H1 (cell line): ENCODE results near the gene HNF1B. TPM values are rescaled to one million over a fixed set of nuclear protein-coding genes. Genes with fewer than 3 reads are reported as not detected.

Source experiments
- CTCF ChIA-PET: fragments of 300-600 bp; sonication (Branson Sonifier 250); formaldehyde crosslinking; loops from one replicate; lab custom pipeline; 2021; ENCODE audit not compliant: partially characterized antibody; lab: Charles Lee
- POLR2A ChIA-PET: fragments of 300-600 bp; sonication (Branson Sonifier 250); formaldehyde crosslinking; loops from one replicate; lab custom pipeline; 2021; ENCODE audit warnings: inconsistent platforms; ENCODE audit not compliant: partially characterized antibody; lab: Charles Lee
- DNase-seq, 2 experiments: peaks; one replicate each; pipeline versions ENCODE4 v3.0.0 to v3.0.0-alpha.2; 2010 to 2022; ENCODE audit warnings: low spot score in 2 of 2, low read depth in 1 of 2, mixed read lengths in 1 of 2
- FAIRE-seq: peaks from 2 replicates; lab custom pipeline; 2011; peaks lifted over from hg19 to GRCh38; lab: Jason Lieb, UNC
- H2AFZ ChIP-seq: 2 replicates; pipeline ENCODE4 v1.8.1; 2012; ENCODE audit warnings: low read length, inconsistent platforms
- H2AK5ac ChIP-seq: 2 replicates; pipeline ENCODE4 v1.6.1; 2013; ENCODE audit warnings: low read depth, low read length
- H2BK120ac ChIP-seq: replicated peaks from 2 replicates; pipeline ENCODE3; 2013; ENCODE audit warnings: low read depth, low read length, inconsistent platforms
- H2BK12ac ChIP-seq: 2 replicates; pipeline ENCODE4 v1.6.1; 2013; ENCODE audit warnings: low read depth, low read length
- H2BK15ac ChIP-seq: 2 replicates; pipeline ENCODE4 v1.6.1; 2013; ENCODE audit warnings: low read length
- H2BK20ac ChIP-seq: 2 replicates; pipeline ENCODE4 v1.6.1; 2013; ENCODE audit warnings: low read length
- H2BK5ac ChIP-seq: 2 replicates; pipeline ENCODE4 v1.6.1; 2013; ENCODE audit warnings: low read depth, low read length
- H3K14ac ChIP-seq: 2 replicates; pipeline ENCODE4 v1.6.1; 2013; ENCODE audit warnings: inconsistent platforms; ENCODE audit not compliant: insufficient read length
- H3K18ac ChIP-seq: 2 replicates; pipeline ENCODE4 v1.6.1; 2013; ENCODE audit warnings: low read length; ENCODE audit errors: extremely low read depth
- H3K23ac ChIP-seq: 2 replicates; pipeline ENCODE4 v1.6.1; 2013; ENCODE audit warnings: inconsistent platforms; ENCODE audit not compliant: insufficient read length
- H3K23me2 ChIP-seq: 2 replicates; pipeline ENCODE4 v1.6.1; 2013; ENCODE audit warnings: low read depth, low read length
- H3K27ac ChIP-seq: 2 replicates; pipeline ENCODE4 v1.6.1; 2011; ENCODE audit warnings: low read depth, low read length, inconsistent platforms
- H3K27me3 ChIP-seq, 4 experiments: replicated peaks in 1 of 4; 1 replicate in 1 of 4; 2 replicates in 3 of 4; pipeline versions ENCODE4 v1.6.1 to v1.8.1; 2011 to 2013; ENCODE audit warnings: low read length in 3 of 4, mild to moderate bottlenecking in 3 of 4, inconsistent platforms in 2 of 4, mixed read lengths in 2 of 4, moderate library complexity in 1 of 4; ENCODE audit not compliant: control insufficient read depth in 3 of 4, insufficient read depth in 3 of 4; ENCODE audit errors: extremely low read depth in 1 of 4
- H3K36me3 ChIP-seq, 4 experiments: 2 replicates each; pipeline versions ENCODE4 v1.6.1 to v1.8.1; 2011 to 2013; ENCODE audit warnings: mild to moderate bottlenecking in 4 of 4, low read length in 3 of 4, moderate library complexity in 2 of 4, control low read depth in 1 of 4, inconsistent platforms in 1 of 4; ENCODE audit not compliant: insufficient read depth in 4 of 4, control insufficient read depth in 2 of 4
- H3K4ac ChIP-seq: replicated peaks from 2 replicates; pipeline ENCODE3; 2013; ENCODE audit warnings: low read length, low read depth, mixed read lengths, inconsistent platforms; ENCODE audit not compliant: insufficient read length
- H3K4me1 ChIP-seq, 4 experiments: replicated peaks in 1 of 4; 1 replicate in 1 of 4; 2 replicates in 3 of 4; pipeline versions ENCODE4 v1.6.1 to v1.8.1; 2011 to 2013; ENCODE audit warnings: low read length in 3 of 4, inconsistent platforms in 2 of 4, mixed read lengths in 1 of 4; ENCODE audit not compliant: insufficient read depth in 4 of 4, control insufficient read depth in 3 of 4
- H3K4me2 ChIP-seq, 2 experiments: 2 replicates each; pipeline versions ENCODE4 v1.6.1 to v1.8.1; 2011 to 2013; ENCODE audit warnings: low read depth in 2 of 2, low read length in 2 of 2, control low read depth in 1 of 2, inconsistent platforms in 1 of 2, mild to moderate bottlenecking in 1 of 2; ENCODE audit not compliant: insufficient read depth in 1 of 2
- H3K4me3 ChIP-seq, 4 experiments: fragments of 200-600, 300-600 bp in 1 of 4; sonication (generic), shearing (Covaris generic), sonication (Bioruptor Twin) in 1 of 4; 2 replicates each; pipeline versions ENCODE4 v1.5.1 to v1.8.1; 2011 to 2016; ENCODE audit warnings: low read length in 4 of 4, low read depth in 3 of 4, control low read depth in 2 of 4, inconsistent platforms in 2 of 4, mild to moderate bottlenecking in 2 of 4, mixed read lengths in 1 of 4, moderate library complexity in 1 of 4; ENCODE audit not compliant: insufficient read depth in 2 of 4; ENCODE audit errors: extremely low read depth in 1 of 4
- H3K56ac ChIP-seq: replicated peaks from 2 replicates; pipeline ENCODE3; 2013; ENCODE audit warnings: low read depth, mild to moderate bottlenecking, mixed read lengths, low read length, inconsistent platforms; ENCODE audit not compliant: insufficient read length
- H3K79me1 ChIP-seq: 2 replicates; pipeline ENCODE4 v1.6.1; 2013; ENCODE audit warnings: low read depth, low read length, control low read depth
- H3K79me2 ChIP-seq, 2 experiments: 2 replicates each; pipeline versions ENCODE4 v1.6.1 to v1.8.1; 2012 to 2013; ENCODE audit warnings: low read length in 2 of 2, mild to moderate bottlenecking in 2 of 2, inconsistent platforms in 1 of 2; ENCODE audit not compliant: insufficient read depth in 2 of 2, control insufficient read depth in 1 of 2
- H3K9ac ChIP-seq, 4 experiments: replicated peaks in 1 of 4; 1 replicate in 1 of 4; 2 replicates in 3 of 4; pipeline versions ENCODE4 v1.6.1 to v1.8.1; 2011 to 2013; ENCODE audit warnings: low read depth in 3 of 4, low read length in 3 of 4, control low read depth in 2 of 4, mild to moderate bottlenecking in 2 of 4, moderate library complexity in 2 of 4, inconsistent platforms in 1 of 4; ENCODE audit errors: extremely low read depth in 1 of 4
- H3K9me3 ChIP-seq, 2 experiments: 2 replicates each; pipeline versions ENCODE4 v1.6.1 to v1.8.1; 2012 to 2013; ENCODE audit warnings: mild to moderate bottlenecking in 2 of 2, moderate library complexity in 2 of 2, control low read depth in 1 of 2, inconsistent platforms in 1 of 2, low read depth in 1 of 2, low read length in 1 of 2, mixed read lengths in 1 of 2; ENCODE audit not compliant: insufficient read depth in 2 of 2
- H4K20me1 ChIP-seq, 2 experiments: replicated peaks in 1 of 2; 2 replicates each; pipeline versions ENCODE3 to v1.8.1; 2011 to 2013; ENCODE audit warnings: inconsistent platforms in 2 of 2, low read length in 2 of 2, mild to moderate bottlenecking in 1 of 2; ENCODE audit not compliant: insufficient read depth in 2 of 2, control insufficient read depth in 1 of 2
- H4K5ac ChIP-seq: 2 replicates; pipeline ENCODE4 v1.6.1; 2013; ENCODE audit warnings: low read length, low read depth, mixed read lengths, inconsistent platforms; ENCODE audit not compliant: insufficient read length
- H4K8ac ChIP-seq: 2 replicates; pipeline ENCODE4 v1.8.0; 2013; ENCODE audit warnings: mild to moderate bottlenecking, moderate library complexity, low read length, inconsistent platforms; ENCODE audit not compliant: insufficient read depth; ENCODE audit errors: extremely low read depth
- H4K91ac ChIP-seq: replicated peaks from 2 replicates; pipeline ENCODE3; 2013; ENCODE audit warnings: low read length, mixed read lengths, inconsistent platforms; ENCODE audit not compliant: insufficient read length
- CTCF ChIP-seq, 3 experiments: IDR thresholded peaks; 1 replicate in 2 of 3; 2 replicates in 1 of 3; pipeline versions ENCODE4 v1.5.1 to v1.6.1; 2011; ENCODE audit warnings: low read length in 3 of 3, mild to moderate bottlenecking in 3 of 3, inconsistent platforms in 2 of 3, low read depth in 1 of 3, moderate library complexity in 1 of 3; ENCODE audit not compliant: insufficient read depth in 1 of 3; ENCODE audit errors: control extremely low read depth in 1 of 3
- RAD21 ChIP-seq, 2 experiments: IDR thresholded peaks in 1 of 2; conservative IDR thresholded peaks in 1 of 2; 2 replicates each; pipeline ENCODE4 v1.6.1; 2011; ENCODE audit warnings: low read depth in 2 of 2, low read length in 2 of 2, improper control_type of control experiment in 1 of 2, inconsistent platforms in 1 of 2, mild to moderate bottlenecking in 1 of 2, moderate library complexity in 1 of 2
- SP2 ChIP-seq: IDR thresholded peaks from 2 replicates; pipeline ENCODE4 v1.6.1; 2012; ENCODE audit warnings: mild to moderate bottlenecking, low read length, inconsistent platforms
- TCF12 ChIP-seq: IDR thresholded peaks from 2 replicates; pipeline ENCODE4 v1.6.1; 2011; ENCODE audit warnings: low read depth, mild to moderate bottlenecking, low read length
- YY1 ChIP-seq: IDR thresholded peaks from 2 replicates; pipeline ENCODE4 v1.6.1; 2011; ENCODE audit warnings: low read depth, mild to moderate bottlenecking, low read length
- WGBS, 2 experiments: shearing (Covaris generic) in 1 of 2; methylation state at CpG; one replicate each; pipeline versions ENCODE4 v1.1.6 to v1.1.7; 2013 to 2015; ENCODE audit warnings: low lambda C conversion rate in 2 of 2, mixed read lengths in 2 of 2, inconsistent platforms in 1 of 2, low coverage in 1 of 2, missing lambda C conversion rate in 1 of 2; ENCODE audit not compliant: insufficient replicate concordance in 2 of 2, insufficient coverage in 1 of 2, insufficient read length in 1 of 2; ENCODE audit errors: extremely low coverage in 1 of 2, missing lambda C conversion rate in 1 of 2; 5-methylcytosine and 5-hydroxymethylcytosine counted together
- polyA plus RNA-seq, 7 experiments: library from polyadenylated mRNA; depleted of rRNA in 3 of 7; stranded (reverse) in 5 of 7; unstranded in 2 of 7; fragments of >200 nt in 5 of 7; fragments of 200-250 nt in 2 of 7; gene quantifications; 1 replicate in 5 of 7; 2 replicates in 1 of 7; 4 replicates in 1 of 7; pipeline versions ENCODE4 v1.2.1 to v1.2.3, GENCODE V29; 2011 to 2013; ENCODE audit warnings: missing spikeins in 2 of 7, mixed read lengths in 2 of 7
- total RNA-seq: library from RNA; stranded (reverse); fragmentation: NEBNext Ultra II Directional; extraction: Animal tissue kit (Norgen Biotek cat#: 25700); gene quantifications from 2 replicates; pipeline ENCODE4 v1.2.1, GENCODE V29; 2021

HNF1B gene
- total and polyA plus RNA-seq, 2 of the 8 experiments (the other 6 are each of a cell fraction or from before 2014, with no cell fraction given) = 0.13 to 0.30 TPM

GRCh38 chr17:37737081-37737480 is 7.8 kb downstream of the HNF1B start:
- Histone ChIP-seq H2BK15ac (no peak overlapping the region), H3K23ac (no peak overlapping the region), H2BK5ac (no peak overlapping the region), H3K9me3 (no peaks in the 10 kb centered on the region), H2BK120ac (no peak overlapping the region), H3K14ac (no peak overlapping the region), H3K4me1 (peaks cover 0 to 3% (median 0%) of the 10 kb centered on the region in 4 experiments; a peak in 2 of 7 replicates), H3K27ac (no peak overlapping the region), H2BK20ac (no peak overlapping the region), H3K79me2 (no peaks in the 10 kb centered on the region), H4K20me1 (peaks cover 2% of the 10 kb centered on the region in 2 experiments), H4K5ac (no peak overlapping the region), H4K8ac (no peak overlapping the region), H3K36me3 (no peaks in the 10 kb centered on the region), H3K27me3 (peaks cover 15 to 58% (median 42%) of the 10 kb centered on the region in 4 experiments), H3K4me3 (no peak overlapping the region), H3K9ac (no peak overlapping the region), H3K56ac (no peak overlapping the region), H3K4me2 (no peak overlapping the region), H4K91ac (no peak overlapping the region), H2BK12ac (no peak overlapping the region), H3K18ac (no peak overlapping the region), H2AFZ (no peak overlapping the region), H3K79me1 (no peaks in the 10 kb centered on the region), H2AK5ac (no peak overlapping the region), H3K4ac (no peak overlapping the region), H3K23me2 (peaks cover 2% of the 10 kb centered on the region; the same call in 1 of the 2 replicates)
- WGBS, 2 experiments = 85% methylated on average over 1 of the region's 1 CpG; no CpG with 5 or more reads in 1 of the 2 experiments
- peak; percentile 15 to 30; a peak in 2 of 4 replicates for TF ChIP-seq RAD21 (IDR thresholded peaks at IDR 0.05 in 1 of 2, conservative IDR thresholded peaks at IDR 0.05 in 1 of 2; ENCODE audit: low read depth in 2 of 2, low read length in 2 of 2)
- no peak for TF ChIP-seq YY1
- no peak for TF ChIP-seq SP2
- no peak for TF ChIP-seq TCF12
- TF ChIP-seq CTCF (IDR thresholded peaks at IDR 0.05; ENCODE audit: control extremely low read depth in 1 of 3, insufficient read depth in 1 of 3, low read depth in 1 of 3, low read length in 3 of 3) = peak in 1 of 3 experiments; percentile 13; a peak in 1 of 4 replicates
- ChIA-PET CTCF (interaction anchor here (1.0 to 5.0 kb wide), 5 partner anchors 13 to 86 kb away, joined by 3 to 30 read pairs (median 3); no protein-coding TSS in a partner anchor), POLR2A (no interaction called here)
- no peak for DNase-seq
- FAIRE-seq = no peak
